Measurements from ENCODE around the gene KCNQ2.
A peak's percentile ranks its signal among the peaks of the same experiment; 100 is the strongest.

KCNQ2 gene

DNA sequence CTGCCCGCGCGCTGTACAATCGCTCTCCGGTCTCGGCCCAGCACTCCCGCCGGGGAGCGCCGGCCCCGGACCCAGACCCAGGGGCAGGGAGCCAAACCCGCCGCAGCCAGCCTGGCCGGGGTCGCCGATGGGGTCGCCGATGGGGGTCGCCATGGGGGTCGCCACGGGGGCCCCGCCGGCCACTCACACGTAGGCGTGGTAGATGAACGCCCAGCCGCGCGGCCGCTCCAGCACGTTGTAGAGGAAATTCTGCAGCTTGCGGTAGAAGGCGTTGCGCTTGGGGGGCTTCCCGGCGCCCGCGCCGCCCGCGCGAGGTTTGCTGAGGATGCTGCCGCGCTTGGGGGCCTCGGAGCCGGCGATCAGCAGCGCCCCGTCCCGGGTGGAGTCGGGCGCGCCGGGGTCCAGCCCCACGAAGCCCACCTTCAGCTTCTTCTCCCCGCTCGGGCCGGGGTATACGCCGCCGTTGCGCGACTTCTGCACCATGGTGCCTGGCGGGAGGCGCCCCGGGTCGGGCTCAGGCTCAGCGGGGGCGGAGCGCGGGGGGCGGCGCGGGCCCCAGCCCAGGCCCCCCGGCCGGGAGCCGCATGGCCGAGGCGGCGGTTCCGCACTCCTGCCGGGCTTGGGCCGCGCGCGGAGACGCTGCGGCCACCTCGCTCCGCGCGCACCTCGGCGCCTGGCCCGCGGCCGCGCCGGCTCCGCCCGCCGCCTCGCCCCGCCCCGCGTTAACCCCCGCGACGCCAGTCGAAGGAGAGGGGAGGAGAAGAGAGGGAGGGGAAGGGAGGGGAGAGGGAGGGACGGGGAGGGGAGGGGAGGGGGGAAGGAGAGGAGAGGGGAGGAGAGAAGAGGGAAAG is at the start of gene KCNQ2:
Gene KCNQ2 (minus strand): TSS at position 675 of the 851 bp plus-strand sequence. CDS start 192 bp downstream, at position 483.
- no peak within 1 kb of the TSS for H3K9ac ChIP-seq
- TF ChIP-seq, protein P1, sequence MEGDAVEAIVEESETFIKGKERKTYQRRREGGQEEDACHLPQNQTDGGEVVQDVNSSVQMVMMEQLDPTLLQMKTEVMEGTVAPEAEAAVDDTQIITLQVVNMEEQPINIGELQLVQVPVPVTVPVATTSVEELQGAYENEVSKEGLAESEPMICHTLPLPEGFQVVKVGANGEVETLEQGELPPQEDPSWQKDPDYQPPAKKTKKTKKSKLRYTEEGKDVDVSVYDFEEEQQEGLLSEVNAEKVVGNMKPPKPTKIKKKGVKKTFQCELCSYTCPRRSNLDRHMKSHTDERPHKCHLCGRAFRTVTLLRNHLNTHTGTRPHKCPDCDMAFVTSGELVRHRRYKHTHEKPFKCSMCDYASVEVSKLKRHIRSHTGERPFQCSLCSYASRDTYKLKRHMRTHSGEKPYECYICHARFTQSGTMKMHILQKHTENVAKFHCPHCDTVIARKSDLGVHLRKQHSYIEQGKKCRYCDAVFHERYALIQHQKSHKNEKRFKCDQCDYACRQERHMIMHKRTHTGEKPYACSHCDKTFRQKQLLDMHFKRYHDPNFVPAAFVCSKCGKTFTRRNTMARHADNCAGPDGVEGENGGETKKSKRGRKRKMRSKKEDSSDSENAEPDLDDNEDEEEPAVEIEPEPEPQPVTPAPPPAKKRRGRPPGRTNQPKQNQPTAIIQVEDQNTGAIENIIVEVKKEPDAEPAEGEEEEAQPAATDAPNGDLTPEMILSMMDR (IDR thresholded peaks at IDR 0.05), result no peak
- H3K9me3 ChIP-seq (ENCODE audit: control insufficient read depth, low read length), result no peaks in the 10 kb centered on the region
- no peak within 1 kb of the TSS for H3K27ac ChIP-seq
- H3K4me3 ChIP-seq (ENCODE audit: low read depth, low read length), result no peak within 1 kb of the TSS
- H3K36me3 ChIP-seq (ENCODE audit: control insufficient read depth, insufficient read depth, low read length), result no peaks in the 10 kb centered on the region
- no peak within 1 kb of the TSS for H2AFZ ChIP-seq
- no peaks in the 10 kb centered on the region for H3K4me1 ChIP-seq
- H3K27me3 ChIP-seq (ENCODE audit: control insufficient read depth, insufficient read depth, low read length), result peaks cover 15% of the 10 kb centered on the region
- H3K79me2 ChIP-seq, result no peaks in the 10 kb centered on the region
- no peak within 1 kb of the TSS for H3K4me2 ChIP-seq (ENCODE audit: low read length)

- H3K79me2 ChIP-seq, result no peaks in the 10 kb centered on the region
- no peaks in the 10 kb centered on the region for H3K36me3 ChIP-seq (ENCODE audit: control insufficient read depth, insufficient read depth, low read length)
- H3K27me3 ChIP-seq (ENCODE audit: control insufficient read depth, insufficient read depth, low read length), result no peaks in the 10 kb centered on the region
- no peak overlapping the region for H2AFZ ChIP-seq
- peaks cover 8% of the 10 kb centered on the region for H3K4me1 ChIP-seq
- H3K27ac ChIP-seq, result no peak overlapping the region
- TF ChIP-seq, protein P1 (IDR thresholded peaks at IDR 0.05), result no peak
- H3K9me3 ChIP-seq (ENCODE audit: control insufficient read depth, low read length), result no peaks in the 10 kb centered on the region
- peak overlapping the region; percentile 77 for H3K4me3 ChIP-seq (ENCODE audit: low read depth, low read length)
- H3K9ac ChIP-seq, result no peak overlapping the region
- H3K4me2 ChIP-seq (ENCODE audit: low read length), result peak overlapping the region; percentile 85
Measured at GRCh38 chr20:63521602-63522001, 49.1 kb upstream of the KCNQ2 start.

DNA sequence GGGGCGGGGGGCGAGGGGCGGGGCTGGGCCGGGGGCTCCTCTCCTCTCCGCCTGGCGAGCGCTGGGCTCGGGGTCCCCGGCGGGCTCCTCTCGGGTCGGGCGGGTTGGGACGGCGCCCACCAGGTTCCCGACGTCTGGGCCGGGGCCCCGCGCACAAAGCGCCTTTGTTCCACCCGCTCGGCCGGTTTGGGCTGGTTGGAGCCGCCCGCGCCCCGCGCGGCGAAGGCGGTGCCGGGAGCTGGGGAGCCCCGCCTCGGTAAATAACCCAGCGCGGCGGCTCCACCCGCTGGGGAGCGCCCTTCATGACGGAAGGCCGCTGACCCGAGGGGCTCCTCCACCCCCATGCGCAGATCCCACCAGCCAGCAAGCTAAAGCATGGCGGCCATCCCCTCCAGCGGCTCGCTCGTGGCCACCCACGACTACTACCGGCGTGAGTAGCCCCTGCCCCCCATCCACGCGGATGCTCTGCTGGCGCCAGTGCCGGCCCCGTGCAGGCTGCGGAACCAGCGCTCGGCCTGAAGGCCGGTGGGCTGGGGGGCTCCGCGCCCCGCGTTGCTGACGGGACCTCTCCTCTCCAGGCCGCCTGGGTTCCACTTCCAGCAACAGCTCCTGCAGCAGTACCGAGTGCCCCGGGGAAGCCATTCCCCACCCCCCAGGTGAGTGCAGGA is 48.6 kb upstream of the KCNQ2 start:
- Histone ChIP-seq H3K4me1 (peaks cover 8% of the 10 kb centered on the region), H3K4me2 (ENCODE audit: low read length) (peak overlapping the region; percentile 85), H3K4me3 (ENCODE audit: low read depth, low read length) (peak overlapping the region; percentile 77), H2AFZ (peak overlapping the region; percentile 52), H3K9ac (peak overlapping the region; percentile 33), H3K27me3 (ENCODE audit: control insufficient read depth, insufficient read depth, low read length) (no peaks in the 10 kb centered on the region), H3K9me3 (ENCODE audit: control insufficient read depth, low read length) (no peaks in the 10 kb centered on the region), H3K36me3 (ENCODE audit: control insufficient read depth, insufficient read depth, low read length) (no peaks in the 10 kb centered on the region), H3K79me2 (no peaks in the 10 kb centered on the region), H3K27ac (peak overlapping the region; percentile 71)
- TF ChIP-seq, protein P1 (IDR thresholded peaks at IDR 0.05), result no peak

GRCh38 chr20:63520504-63520933 is 48.1 kb upstream of the KCNQ2 start, which contains the start of gene PPDPF:
Gene PPDPF, plus strand, starts transcription at chr20:63520765. Its CDS starts 544 bp downstream, at chr20:63521309.
- Histone ChIP-seq H3K27ac (peak within 1 kb of the TSS; percentile 71), H3K79me2 (no peaks in the 10 kb centered on the region), H3K4me2 (ENCODE audit: low read length) (peak within 1 kb of the TSS; percentile 95), H3K4me3 (ENCODE audit: low read depth, low read length) (peak within 1 kb of the TSS; percentile 77), H3K4me1 (peaks cover 8% of the 10 kb centered on the region), H3K9me3 (ENCODE audit: control insufficient read depth, low read length) (no peaks in the 10 kb centered on the region), H3K27me3 (ENCODE audit: control insufficient read depth, insufficient read depth, low read length) (no peaks in the 10 kb centered on the region), H2AFZ (peak within 1 kb of the TSS; percentile 97), H3K36me3 (ENCODE audit: control insufficient read depth, insufficient read depth, low read length) (no peaks in the 10 kb centered on the region), H3K9ac (peak within 1 kb of the TSS; percentile 33)
- TF ChIP-seq, protein P1 (IDR thresholded peaks at IDR 0.05), result no peak

All from parathyroid adenoma (tissue), 2 donors.